ENCODE results near the gene AADACL3. TPM values are rescaled to one million over a fixed set of nuclear protein-coding genes. Genes with fewer than 3 reads are reported as not detected.

Gene AADACL3
- total RNA-seq, 1 donor from 2014 or later = not detected

- Mint-ChIP-seq H3K27me3 (ENCODE audit: low read depth) (peaks cover 8% of the 10 kb centered on the region), H3K4me3 (ENCODE audit: unreplicated experiment) (no peak overlapping the region), H3K36me3 (ENCODE audit: low read depth) (no peaks in the 10 kb centered on the region), H3K27ac (ENCODE audit: unreplicated experiment) (no peak overlapping the region), H3K9me3 (ENCODE audit: low read depth) (no peaks in the 10 kb centered on the region), H3K4me1 (ENCODE audit: low read depth) (no peaks in the 10 kb centered on the region)
- DNase-seq (ENCODE audit: low spot score) = no peak
- no peak for TF ChIP-seq CTCF (IDR thresholded peaks at IDR 0.05)
These were observed 41.9 kb downstream of the AADACL3 start for GRCh38 chr1:12757836-12758235.

GRCh38 chr1:12760256-12760795 lies 44.4 kb downstream of the AADACL3 start:
- no peak overlapping the region for H3K27ac Mint-ChIP-seq (ENCODE audit: unreplicated experiment)
- H3K4me1 Mint-ChIP-seq (ENCODE audit: low read depth) = no peaks in the 10 kb centered on the region
- H3K9me3 Mint-ChIP-seq (ENCODE audit: low read depth) = no peaks in the 10 kb centered on the region
- no peak for DNase-seq (ENCODE audit: low spot score)
- TF ChIP-seq CTCF (IDR thresholded peaks at IDR 0.05) = peak; percentile 26
- no peaks in the 10 kb centered on the region for H3K36me3 Mint-ChIP-seq (ENCODE audit: low read depth)
- H3K27me3 Mint-ChIP-seq (ENCODE audit: low read depth) = peaks cover 8% of the 10 kb centered on the region
- H3K4me3 Mint-ChIP-seq (ENCODE audit: unreplicated experiment) = no peak overlapping the region

GRCh38 chr1:12761781-12762180 lies 45.9 kb downstream of the AADACL3 start:
- DNase-seq (ENCODE audit: low spot score) = no peak
- no peak overlapping the region for H3K27ac Mint-ChIP-seq (ENCODE audit: unreplicated experiment)
- H3K4me3 Mint-ChIP-seq (ENCODE audit: unreplicated experiment) = no peak overlapping the region
- no peaks in the 10 kb centered on the region for H3K4me1 Mint-ChIP-seq (ENCODE audit: low read depth)
- no peaks in the 10 kb centered on the region for H3K36me3 Mint-ChIP-seq (ENCODE audit: low read depth)
- H3K9me3 Mint-ChIP-seq (ENCODE audit: low read depth) = peaks cover 1% of the 10 kb centered on the region
- no peak for TF ChIP-seq CTCF (IDR thresholded peaks at IDR 0.05)
- peaks cover 6% of the 10 kb centered on the region for H3K27me3 Mint-ChIP-seq (ENCODE audit: low read depth)

GRCh38 chr1:12762766-12763165 lies 46.9 kb downstream of the AADACL3 start:
- H3K9me3 Mint-ChIP-seq (ENCODE audit: low read depth) = peaks cover 6% of the 10 kb centered on the region
- peaks cover 6% of the 10 kb centered on the region for H3K27me3 Mint-ChIP-seq (ENCODE audit: low read depth)
- no peak overlapping the region for H3K4me3 Mint-ChIP-seq (ENCODE audit: unreplicated experiment)
- TF ChIP-seq CTCF (IDR thresholded peaks at IDR 0.05) = no peak
- H3K27ac Mint-ChIP-seq (ENCODE audit: unreplicated experiment) = no peak overlapping the region
- no peaks in the 10 kb centered on the region for H3K4me1 Mint-ChIP-seq (ENCODE audit: low read depth)
- no peak for DNase-seq (ENCODE audit: low spot score)
- H3K36me3 Mint-ChIP-seq (ENCODE audit: low read depth) = no peaks in the 10 kb centered on the region

GRCh38 chr1:12763479-12763878 lies 47.6 kb downstream of the AADACL3 start:
- H3K27ac Mint-ChIP-seq (ENCODE audit: unreplicated experiment) = no peak overlapping the region
- no peak for TF ChIP-seq CTCF (IDR thresholded peaks at IDR 0.05)
- no peaks in the 10 kb centered on the region for H3K36me3 Mint-ChIP-seq (ENCODE audit: low read depth)
- H3K4me1 Mint-ChIP-seq (ENCODE audit: low read depth) = no peaks in the 10 kb centered on the region
- peaks cover 6% of the 10 kb centered on the region for H3K9me3 Mint-ChIP-seq (ENCODE audit: low read depth)
- DNase-seq (ENCODE audit: low spot score) = no peak
- H3K27me3 Mint-ChIP-seq (ENCODE audit: low read depth) = peaks cover 3% of the 10 kb centered on the region
- no peak overlapping the region for H3K4me3 Mint-ChIP-seq (ENCODE audit: unreplicated experiment)
